ENCODE measurements around the gene ZEB2. TPM values are rescaled to one million over a fixed set of nuclear protein-coding genes. Genes with fewer than 3 reads are reported as not detected.
"Not testable (repeated sequence)": the region's sequence is repeated elsewhere in the genome, so short reads cannot be mapped to it uniquely, and the experiment has no call there.

Gene ZEB2
- total and polyA plus RNA-seq, 9 donors: 55.3 to 250 (median 174) TPM

DNA sequence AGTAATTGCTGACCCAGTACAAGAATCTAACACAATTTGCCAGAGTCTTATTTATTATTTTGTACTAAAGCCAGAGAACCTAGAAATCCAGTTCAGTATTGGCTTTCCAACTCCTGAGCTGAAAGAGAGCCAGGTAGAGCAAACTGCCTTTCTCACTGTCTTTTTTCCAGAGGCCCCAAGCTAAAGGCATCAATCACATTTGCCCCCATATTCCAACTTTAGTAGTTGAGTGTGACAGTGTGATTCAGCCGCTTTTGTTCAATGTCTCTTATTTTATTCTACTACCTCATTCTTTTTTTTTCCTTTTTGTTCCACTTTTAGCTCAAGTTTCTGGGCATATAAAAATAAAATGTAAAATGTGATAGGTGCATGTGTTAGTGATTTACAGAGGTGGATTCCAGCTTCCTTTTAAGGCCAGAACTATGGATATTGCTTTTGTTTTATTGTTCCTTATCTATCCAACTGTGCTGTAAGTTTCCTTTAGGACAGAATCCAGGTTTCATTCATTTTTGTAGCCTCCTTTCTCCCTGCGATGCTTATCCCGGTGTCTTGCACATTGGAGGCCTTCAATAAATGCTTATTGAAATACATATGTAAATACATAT lies 153.0 kb downstream of the ZEB2 start:
- H3K4me1 ChIP-seq (ENCODE audit: insufficient read depth): peaks cover 6% of the 10 kb centered on the region
- H3K27me3 ChIP-seq: no peaks in the 10 kb centered on the region
- H3K4me3 ChIP-seq: no peak overlapping the region
- no peaks in the 10 kb centered on the region for H3K9me3 ChIP-seq
- intact Hi-C loops (cut with DNase I): no loop called here
- 48 to 65% (median 58%) methylated on average over 3 of the region's 3 CpGs for WGBS, 3 donors
- TF ChIP-seq, protein P1, sequence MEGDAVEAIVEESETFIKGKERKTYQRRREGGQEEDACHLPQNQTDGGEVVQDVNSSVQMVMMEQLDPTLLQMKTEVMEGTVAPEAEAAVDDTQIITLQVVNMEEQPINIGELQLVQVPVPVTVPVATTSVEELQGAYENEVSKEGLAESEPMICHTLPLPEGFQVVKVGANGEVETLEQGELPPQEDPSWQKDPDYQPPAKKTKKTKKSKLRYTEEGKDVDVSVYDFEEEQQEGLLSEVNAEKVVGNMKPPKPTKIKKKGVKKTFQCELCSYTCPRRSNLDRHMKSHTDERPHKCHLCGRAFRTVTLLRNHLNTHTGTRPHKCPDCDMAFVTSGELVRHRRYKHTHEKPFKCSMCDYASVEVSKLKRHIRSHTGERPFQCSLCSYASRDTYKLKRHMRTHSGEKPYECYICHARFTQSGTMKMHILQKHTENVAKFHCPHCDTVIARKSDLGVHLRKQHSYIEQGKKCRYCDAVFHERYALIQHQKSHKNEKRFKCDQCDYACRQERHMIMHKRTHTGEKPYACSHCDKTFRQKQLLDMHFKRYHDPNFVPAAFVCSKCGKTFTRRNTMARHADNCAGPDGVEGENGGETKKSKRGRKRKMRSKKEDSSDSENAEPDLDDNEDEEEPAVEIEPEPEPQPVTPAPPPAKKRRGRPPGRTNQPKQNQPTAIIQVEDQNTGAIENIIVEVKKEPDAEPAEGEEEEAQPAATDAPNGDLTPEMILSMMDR (IDR thresholded peaks at IDR 0.05): no peak
- TF ChIP-seq POLR2A (IDR thresholded peaks at IDR 0.05) (no peak), EP300 (IDR thresholded peaks at IDR 0.05) (no peak)
- DNase-seq: no peak
- no peaks in the 10 kb centered on the region for H3K36me3 ChIP-seq
- H3K27ac ChIP-seq: no peak overlapping the region

DNA sequence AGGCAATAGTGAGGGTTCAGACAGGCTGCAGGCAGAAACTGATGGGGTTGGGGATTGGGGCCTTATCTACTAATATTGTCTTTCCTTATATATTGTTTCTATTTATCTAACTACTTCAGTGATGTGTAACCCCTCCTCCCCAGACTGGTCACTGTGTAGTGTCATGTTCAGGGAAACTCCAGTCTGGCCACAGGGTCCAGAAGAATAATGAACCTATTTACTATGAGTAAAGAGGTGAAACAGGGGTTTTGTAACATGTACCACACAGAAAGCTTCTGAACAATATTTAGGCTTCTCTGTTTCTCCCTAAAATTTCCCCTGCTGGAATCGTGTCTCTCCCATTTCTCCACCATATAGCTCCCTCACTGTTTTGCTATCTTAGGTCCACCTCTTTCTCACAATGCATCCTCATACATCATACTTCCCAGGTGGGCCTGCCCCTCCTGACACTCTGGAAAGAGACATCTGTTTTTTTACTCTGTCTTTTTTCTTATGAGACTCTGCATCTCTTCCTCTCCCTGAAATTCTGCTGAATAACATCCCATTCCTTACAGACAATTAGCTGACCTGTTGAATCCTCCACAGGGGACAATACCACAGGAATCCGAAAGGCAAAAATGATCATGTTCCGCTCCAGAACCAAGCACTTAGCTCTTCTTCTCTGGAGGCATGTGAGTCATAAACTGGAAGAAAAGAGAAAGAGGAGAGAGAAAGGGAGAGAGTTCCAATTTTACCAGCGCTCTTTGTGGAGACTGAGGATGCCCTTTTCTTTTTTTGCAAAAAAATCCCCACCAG lies 154.8 kb downstream of the ZEB2 start:
- intact Hi-C loops (cut with DNase I): no loop called here
- 75 to 92% (median 91%) methylated on average over 4 of the region's 4 CpGs for WGBS, 3 donors
- no peaks in the 10 kb centered on the region for H3K36me3 ChIP-seq
- TF ChIP-seq, protein P1 (IDR thresholded peaks at IDR 0.05): no peak
- TF ChIP-seq EP300 (IDR thresholded peaks at IDR 0.05) (no peak), POLR2A (IDR thresholded peaks at IDR 0.05) (no peak)
- no peaks in the 10 kb centered on the region for H3K9me3 ChIP-seq
- no peak overlapping the region for H3K4me3 ChIP-seq
- no peaks in the 10 kb centered on the region for H3K27me3 ChIP-seq
- H3K4me1 ChIP-seq (ENCODE audit: insufficient read depth): peaks cover 4% of the 10 kb centered on the region
- no peak for DNase-seq
- no peak overlapping the region for H3K27ac ChIP-seq

GRCh38 chr2:144364247-144364646 lies 155.7 kb downstream of the ZEB2 start:
- H3K36me3 ChIP-seq; DNase-seq; H3K27me3 ChIP-seq; H3K27ac ChIP-seq; H3K4me3 ChIP-seq; H3K4me1 ChIP-seq (ENCODE audit: insufficient read depth); H3K9me3 ChIP-seq; intact Hi-C loops (cut with DNase I): not testable (repeated sequence)
- 87 to 90% (median 88%) methylated on average over 7 of the region's 7 CpGs for WGBS, 3 donors

GRCh38 chr2:144362401-144362800 lies 157.5 kb downstream of the ZEB2 start:
- Histone ChIP-seq H3K27ac (no peak overlapping the region), H3K4me3 (no peak overlapping the region), H3K9me3 (no peaks in the 10 kb centered on the region), H3K36me3 (no peaks in the 10 kb centered on the region), H3K4me1 (ENCODE audit: insufficient read depth) (peaks cover 4% of the 10 kb centered on the region), H3K27me3 (no peaks in the 10 kb centered on the region)
- 92 to 100% (median 95%) methylated on average over 1 of the region's 1 CpG for WGBS, 3 donors
- DNase-seq: no peak
- intact Hi-C loops (cut with DNase I): no loop called here
- no peak for TF ChIP-seq POLR2A (IDR thresholded peaks at IDR 0.05)
- TF ChIP-seq EP300 (IDR thresholded peaks at IDR 0.05): no peak
- TF ChIP-seq, protein P1 (IDR thresholded peaks at IDR 0.05): no peak

- Histone ChIP-seq H3K27ac (no peak overlapping the region), H3K36me3 (no peaks in the 10 kb centered on the region), H3K9me3 (no peaks in the 10 kb centered on the region), H3K4me3 (no peak overlapping the region), H3K4me1 (ENCODE audit: insufficient read depth) (peaks cover 4% of the 10 kb centered on the region), H3K27me3 (no peaks in the 10 kb centered on the region)
- no peak for DNase-seq
- TF ChIP-seq EP300 (IDR thresholded peaks at IDR 0.05): no peak
- TF ChIP-seq POLR2A (IDR thresholded peaks at IDR 0.05): no peak
- TF ChIP-seq, protein P1 (IDR thresholded peaks at IDR 0.05): no peak
- intact Hi-C loops (cut with DNase I): no loop called here
These were observed 158.2 kb downstream of the ZEB2 start for GRCh38 chr2:144361742-144362141.

Measured in ovary (tissue), 9 donors.